Activated naive CD4-positive, alpha-beta T cell treated with anti-CD3 and anti-CD28 coated beads for 36 hours (primary cell): ENCODE data around the gene WNT7A. TPM values are rescaled to one million over a fixed set of nuclear protein-coding genes. Genes with fewer than 3 reads are reported as not detected.
A peak's percentile ranks its signal among the peaks of the same experiment; 100 is the strongest.

Experiments used
- CTCF ChIA-PET: fragments of 350-600 bp; sonication (Branson Sonifier 250); formaldehyde crosslinking; loops from one replicate; lab custom pipeline; 2021; ENCODE audit warnings: antibody characterized with exemption; lab: Charles Lee
- DNase-seq: peaks from one replicate; pipeline ENCODE4 v3.0.0-alpha.2; 2020
- H3K27ac Mint-ChIP-seq: one replicate; pipeline ENCODE4 v1.8.0; 2021; ENCODE audit warnings: mild to moderate bottlenecking, mixed read lengths
- H3K27me3 Mint-ChIP-seq: one replicate; pipeline ENCODE4 v1.8.0; 2021; ENCODE audit warnings: low read depth, mixed read lengths
- H3K36me3 Mint-ChIP-seq: one replicate; pipeline ENCODE4 v1.8.0; 2021; ENCODE audit warnings: low read depth, mixed read lengths
- H3K4me1 Mint-ChIP-seq: one replicate; pipeline ENCODE4 v1.8.0; 2021; ENCODE audit warnings: low read depth, mixed read lengths
- H3K4me3 Mint-ChIP-seq: one replicate; pipeline ENCODE4 v1.8.0; 2021; ENCODE audit warnings: mild to moderate bottlenecking, moderate library complexity, mixed read lengths
- H3K9me3 Mint-ChIP-seq: one replicate; pipeline ENCODE4 v1.8.0; 2021; ENCODE audit warnings: mixed read lengths
- intact Hi-C: fragments of 100-400 bp; cut with micrococcal nuclease; formaldehyde crosslinking; loops from one replicate; pipeline ENCODE4 v1.15.1; 2023
- total RNA-seq, 2 experiments: library from RNA; stranded (reverse); gene quantifications; one replicate each; pipeline ENCODE4 v1.2.3, GENCODE V29; 2021

Gene WNT7A
- total RNA-seq, 2 experiments from 2014 or later, result 0.07 to 0.10 TPM

- Mint-ChIP-seq H3K27ac (no peak overlapping the region), H3K36me3 (no peaks in the 10 kb centered on the region), H3K9me3 (no peaks in the 10 kb centered on the region), H3K4me3 (no peak overlapping the region), H3K4me1 (no peaks in the 10 kb centered on the region), H3K27me3 (peaks cover 7% of the 10 kb centered on the region)
- intact Hi-C loops, result no loop called here
- DNase-seq, result no peak
- CTCF ChIA-PET, result interaction anchor here (0.7 to 17.1 kb wide), 6 partner anchors 13 to 388 kb away, joined by 4 to 459 read pairs (median 6); no protein-coding TSS in a partner anchor
Measured at GRCh38 chr3:13883681-13884080, 3.8 kb upstream of the WNT7A start.

- CTCF ChIA-PET, result interaction anchor here (0.7 to 17.1 kb wide), 2 partner anchors 16 to 228 kb away, joined by 4 to 459 read pairs; no protein-coding TSS in a partner anchor
- H3K9me3 Mint-ChIP-seq, result no peaks in the 10 kb centered on the region
- no peak overlapping the region for H3K4me3 Mint-ChIP-seq
- H3K4me1 Mint-ChIP-seq, result no peaks in the 10 kb centered on the region
- no peaks in the 10 kb centered on the region for H3K36me3 Mint-ChIP-seq
- intact Hi-C loops, result no loop called here
- peaks cover 7% of the 10 kb centered on the region for H3K27me3 Mint-ChIP-seq
- H3K27ac Mint-ChIP-seq, result no peak overlapping the region
- DNase-seq, result no peak
Measured at GRCh38 chr3:13882876-13883275, 3.0 kb upstream of the WNT7A start.

- CTCF ChIA-PET, result interaction anchor here (0.8 to 17.1 kb wide), 12 partner anchors 9 to 294 kb away, joined by 3 to 459 read pairs (median 4); no protein-coding TSS in a partner anchor
- DNase-seq, result no peak
- Mint-ChIP-seq H3K4me1 (no peaks in the 10 kb centered on the region), H3K27ac (no peak overlapping the region), H3K36me3 (no peaks in the 10 kb centered on the region), H3K9me3 (no peaks in the 10 kb centered on the region), H3K27me3 (peaks cover 10% of the 10 kb centered on the region), H3K4me3 (no peak overlapping the region)
- intact Hi-C loops, result loop anchor here (2.0 kb wide), 1 partner anchor 385 kb away; no protein-coding TSS in a partner anchor
Measured at GRCh38 chr3:13881536-13882410, 1.9 kb upstream of the WNT7A start.

- intact Hi-C loops, result loop anchor here (1.0 to 2.0 kb wide), 2 partner anchors 223 to 384 kb away; no protein-coding TSS in a partner anchor
- Mint-ChIP-seq H3K9me3 (no peaks in the 10 kb centered on the region), H3K4me1 (no peaks in the 10 kb centered on the region), H3K27me3 (peaks cover 10% of the 10 kb centered on the region), H3K27ac (no peak overlapping the region), H3K36me3 (no peaks in the 10 kb centered on the region), H3K4me3 (no peak overlapping the region)
- no peak for DNase-seq
- CTCF ChIA-PET, result interaction anchor here (0.7 to 17.1 kb wide), 28 partner anchors 8 to 543 kb away, joined by 3 to 459 read pairs (median 4); partner anchors contain the start of genes LSM3 and XPC
Measured at GRCh38 chr3:13880811-13881156, 913 bp upstream of the WNT7A start.

DNA sequence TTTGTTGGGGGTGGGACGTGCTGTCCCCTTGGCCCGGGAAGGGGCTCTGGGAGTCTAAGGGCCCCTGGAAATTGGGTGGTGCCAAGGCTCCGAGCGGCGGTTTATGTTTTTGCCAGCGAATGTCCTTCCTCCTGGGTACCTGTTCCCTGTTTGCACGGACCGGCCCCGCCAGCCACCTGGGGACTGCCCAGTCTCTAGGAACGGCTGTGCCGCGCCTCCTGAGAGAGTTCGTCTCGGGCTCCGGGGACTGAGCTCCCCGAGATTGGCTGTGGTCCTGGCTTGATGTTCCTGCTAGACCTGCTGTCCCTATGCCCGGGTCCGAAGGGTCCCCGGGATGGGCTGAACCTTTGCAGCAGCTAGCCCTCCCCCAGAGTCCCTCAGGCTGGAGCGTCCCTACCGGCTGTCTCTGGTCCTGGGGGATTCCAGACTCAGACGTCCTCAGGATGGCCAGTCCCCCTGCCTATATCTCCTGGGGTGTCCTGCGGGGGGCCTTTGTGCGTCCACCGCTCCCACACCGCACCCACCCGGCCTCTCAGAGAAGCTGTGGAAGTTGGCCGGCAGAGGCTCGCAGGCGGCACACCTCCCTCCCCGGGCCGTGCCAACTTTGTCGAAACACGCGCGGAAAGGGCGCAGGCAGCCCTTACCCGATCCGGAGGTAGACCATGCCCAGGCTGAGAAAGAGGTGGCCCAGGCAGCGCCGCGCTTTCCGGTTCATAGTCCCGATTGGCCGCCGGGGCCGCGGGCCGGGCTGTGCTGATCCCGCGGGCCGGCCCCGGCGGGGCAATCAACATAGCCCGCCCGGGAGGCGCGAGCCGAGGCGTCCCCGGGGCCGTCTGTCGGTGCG, 547 bp downstream of the WNT7A start:
- DNase-seq, result peak; percentile 33
- intact Hi-C loops, result loop anchor here (5.0 kb wide), 1 partner anchor 397 kb away; the partner anchor contains the start of gene HDAC11
- CTCF ChIA-PET, result interaction anchor here (1.0 to 17.1 kb wide), 7 partner anchors 12 to 224 kb away, joined by 3 to 459 read pairs (median 5); no protein-coding TSS in a partner anchor

GRCh38 chr3:13878281-13879101, 1.4 kb downstream of the WNT7A start:
- no peaks in the 10 kb centered on the region for H3K36me3 Mint-ChIP-seq
- H3K4me3 Mint-ChIP-seq, result peak overlapping the region; percentile 63
- H3K27me3 Mint-ChIP-seq, result peaks cover 10% of the 10 kb centered on the region
- no peaks in the 10 kb centered on the region for H3K9me3 Mint-ChIP-seq
- H3K27ac Mint-ChIP-seq, result no peak overlapping the region
- DNase-seq, result peak; percentile 34
- H3K4me1 Mint-ChIP-seq, result no peaks in the 10 kb centered on the region
- intact Hi-C loops, result loop anchor here (5.0 kb wide), 1 partner anchor 396 kb away; the partner anchor contains the start of gene HDAC11
- CTCF ChIA-PET, result interaction anchor here (17.1 kb wide), 1 partner anchor 224 kb away, joined by 459 read pairs; no protein-coding TSS in a partner anchor

More for the DNA sequence above, 547 bp downstream of the WNT7A start:
- no peaks in the 10 kb centered on the region for H3K4me1 Mint-ChIP-seq
- H3K27ac Mint-ChIP-seq, result no peak overlapping the region
- peak overlapping the region; percentile 63 for H3K4me3 Mint-ChIP-seq
- no peaks in the 10 kb centered on the region for H3K36me3 Mint-ChIP-seq
- no peaks in the 10 kb centered on the region for H3K9me3 Mint-ChIP-seq
- H3K27me3 Mint-ChIP-seq, result peaks cover 10% of the 10 kb centered on the region

DNA sequence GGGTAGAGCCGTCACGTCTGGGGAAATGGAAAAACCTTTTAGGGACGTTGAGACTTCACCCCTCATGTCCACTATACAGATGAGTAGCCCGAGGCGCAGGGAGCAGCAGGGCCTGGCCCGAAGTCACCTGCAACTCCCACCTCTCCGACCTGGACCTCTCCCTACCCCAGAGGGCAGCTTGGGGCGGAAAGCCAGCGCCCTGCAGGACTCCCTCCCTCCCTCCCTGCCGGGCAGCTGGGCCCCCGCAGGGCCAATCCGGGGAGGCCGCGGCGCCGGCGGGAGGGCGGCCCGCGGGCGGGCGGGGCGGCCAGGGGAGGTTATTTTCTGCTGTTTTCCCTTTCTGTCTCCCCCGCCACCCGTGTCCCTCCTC, 2.0 kb downstream of the WNT7A start:
- no peaks in the 10 kb centered on the region for H3K4me1 Mint-ChIP-seq
- H3K27me3 Mint-ChIP-seq, result peaks cover 10% of the 10 kb centered on the region
- DNase-seq, result no peak
- peak overlapping the region; percentile 63 for H3K4me3 Mint-ChIP-seq
- CTCF ChIA-PET, result interaction anchor here (0.9 to 1.6 kb wide), 2 partner anchors 14 to 220 kb away, joined by 3 to 11 read pairs; no protein-coding TSS in a partner anchor
- no peaks in the 10 kb centered on the region for H3K9me3 Mint-ChIP-seq
- H3K27ac Mint-ChIP-seq, result no peak overlapping the region
- intact Hi-C loops, result loop anchor here (5.0 kb wide), 1 partner anchor 396 kb away; the partner anchor contains the start of gene HDAC11
- H3K36me3 Mint-ChIP-seq, result no peaks in the 10 kb centered on the region

GRCh38 chr3:13876451-13877100, 3.3 kb downstream of the WNT7A start:
- H3K4me3 Mint-ChIP-seq, result no peak overlapping the region
- H3K9me3 Mint-ChIP-seq, result no peaks in the 10 kb centered on the region
- H3K27ac Mint-ChIP-seq, result no peak overlapping the region
- CTCF ChIA-PET, result interaction anchor here (0.6 to 1.6 kb wide), 7 partner anchors 9 to 377 kb away, joined by 3 to 11 read pairs (median 3); no protein-coding TSS in a partner anchor
- no peaks in the 10 kb centered on the region for H3K4me1 Mint-ChIP-seq
- H3K36me3 Mint-ChIP-seq, result peaks cover 7% of the 10 kb centered on the region
- intact Hi-C loops, result loop anchor here (5.0 kb wide), 1 partner anchor 394 kb away; the partner anchor contains the start of gene HDAC11
- H3K27me3 Mint-ChIP-seq, result peaks cover 8% of the 10 kb centered on the region
- DNase-seq, result peak; percentile 2

DNA sequence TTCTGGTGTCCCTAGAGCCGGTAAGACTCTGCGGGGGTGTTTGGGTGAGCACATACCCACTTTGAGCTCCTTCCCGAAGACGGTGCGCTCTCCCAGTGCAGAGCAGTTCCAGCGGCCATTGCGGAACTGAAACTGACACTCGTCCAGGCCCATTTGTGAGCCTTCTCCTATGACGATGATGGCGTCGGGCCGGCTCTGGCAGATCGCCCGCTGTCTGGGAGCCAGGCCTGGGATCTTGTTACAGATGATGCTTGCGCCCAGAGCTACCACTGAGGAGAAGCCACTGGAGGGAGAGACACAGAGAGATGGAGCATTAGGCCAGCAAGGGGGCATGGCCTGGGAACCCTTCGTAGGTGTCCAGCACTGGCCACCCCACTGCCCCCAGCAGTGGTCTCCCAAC, 5.0 kb downstream of the WNT7A start:
- Mint-ChIP-seq H3K36me3 (peaks cover 8% of the 10 kb centered on the region), H3K4me3 (no peak overlapping the region), H3K27ac (no peak overlapping the region), H3K27me3 (peaks cover 3% of the 10 kb centered on the region), H3K4me1 (peaks cover 1% of the 10 kb centered on the region), H3K9me3 (no peaks in the 10 kb centered on the region)
- no peak for DNase-seq
- CTCF ChIA-PET, result no interaction called here
- intact Hi-C loops, result loop anchor here (5.0 kb wide), 1 partner anchor 393 kb away; the partner anchor contains the start of gene HDAC11

DNA sequence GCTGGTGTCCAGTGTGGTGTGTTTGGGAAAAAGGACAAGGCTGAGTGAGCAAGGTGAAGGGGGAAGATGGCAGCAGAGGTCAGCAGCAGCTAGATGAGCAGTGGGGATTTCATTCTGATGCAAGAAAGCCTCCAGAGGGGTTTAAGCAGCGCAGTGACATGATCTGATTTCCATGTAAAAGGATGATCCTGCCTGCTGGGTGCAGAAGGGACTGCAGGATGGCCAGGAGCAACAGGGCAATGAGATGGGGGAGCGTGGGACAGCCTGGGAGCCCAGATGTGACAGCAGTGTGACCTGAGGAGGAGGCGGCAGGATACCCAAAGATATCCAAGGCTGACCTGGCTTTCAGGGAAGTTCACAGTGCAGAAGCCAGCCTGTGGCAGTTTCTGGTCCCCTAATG, 6.1 kb downstream of the WNT7A start:
- H3K4me1 Mint-ChIP-seq, result peaks cover 11% of the 10 kb centered on the region
- peak overlapping the region; percentile 1 for H3K27ac Mint-ChIP-seq
- H3K36me3 Mint-ChIP-seq, result peaks cover 8% of the 10 kb centered on the region
- DNase-seq, result no peak
- H3K9me3 Mint-ChIP-seq, result no peaks in the 10 kb centered on the region
- peaks cover 3% of the 10 kb centered on the region for H3K27me3 Mint-ChIP-seq
- intact Hi-C loops, result no loop called here
- CTCF ChIA-PET, result interaction anchor here (1.1 kb wide), 1 partner anchor 10 kb away, joined by 3 read pairs; no protein-coding TSS in a partner anchor
- H3K4me3 Mint-ChIP-seq, result no peak overlapping the region
